Measurements from ENCODE around the gene SLC24A3.

DNA sequence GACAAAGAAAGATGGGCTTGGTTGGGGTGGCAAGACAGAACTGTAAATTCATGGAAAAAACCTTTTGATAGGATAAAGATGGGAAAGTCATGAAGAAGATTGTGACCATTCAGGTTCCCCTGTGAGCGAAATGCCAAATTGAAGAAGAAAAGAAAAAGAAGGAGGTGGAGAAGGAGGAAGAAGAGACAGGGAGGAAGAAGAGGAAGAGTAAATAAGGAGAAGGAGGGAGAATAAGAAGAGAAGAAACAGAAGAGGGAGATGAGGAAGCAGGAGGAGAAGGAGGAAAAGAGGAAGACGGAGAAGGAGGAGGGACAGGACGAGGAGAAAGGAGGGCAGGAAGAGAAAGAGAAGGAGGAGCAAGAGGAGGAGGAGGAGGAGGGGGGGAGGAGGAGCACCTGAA is 199.8 kb downstream of the SLC24A3 start:
- TF ChIP-seq, protein P1, sequence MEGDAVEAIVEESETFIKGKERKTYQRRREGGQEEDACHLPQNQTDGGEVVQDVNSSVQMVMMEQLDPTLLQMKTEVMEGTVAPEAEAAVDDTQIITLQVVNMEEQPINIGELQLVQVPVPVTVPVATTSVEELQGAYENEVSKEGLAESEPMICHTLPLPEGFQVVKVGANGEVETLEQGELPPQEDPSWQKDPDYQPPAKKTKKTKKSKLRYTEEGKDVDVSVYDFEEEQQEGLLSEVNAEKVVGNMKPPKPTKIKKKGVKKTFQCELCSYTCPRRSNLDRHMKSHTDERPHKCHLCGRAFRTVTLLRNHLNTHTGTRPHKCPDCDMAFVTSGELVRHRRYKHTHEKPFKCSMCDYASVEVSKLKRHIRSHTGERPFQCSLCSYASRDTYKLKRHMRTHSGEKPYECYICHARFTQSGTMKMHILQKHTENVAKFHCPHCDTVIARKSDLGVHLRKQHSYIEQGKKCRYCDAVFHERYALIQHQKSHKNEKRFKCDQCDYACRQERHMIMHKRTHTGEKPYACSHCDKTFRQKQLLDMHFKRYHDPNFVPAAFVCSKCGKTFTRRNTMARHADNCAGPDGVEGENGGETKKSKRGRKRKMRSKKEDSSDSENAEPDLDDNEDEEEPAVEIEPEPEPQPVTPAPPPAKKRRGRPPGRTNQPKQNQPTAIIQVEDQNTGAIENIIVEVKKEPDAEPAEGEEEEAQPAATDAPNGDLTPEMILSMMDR (IDR thresholded peaks at IDR 0.05) = no peak
- no peak for TF ChIP-seq POLR2A (IDR thresholded peaks at IDR 0.05)
